Activated CD4-positive, alpha-beta T cell treated with anti-CD3 and anti-CD28 coated beads for 4 hours (primary cell): ENCODE measurements around the gene RNF186.
"Not testable (repeated sequence)": the region's sequence is repeated elsewhere in the genome, so short reads cannot be mapped to it uniquely, and the experiment has no call there.

Experiments
- DNase-seq, 2 donors: peaks; one replicate each; pipeline ENCODE4 v3.0.0-alpha.2; 2020

RNF186 gene

GRCh38 chr1:19824036-19824435 is 9.0 kb upstream of the RNF186 start:
- no peak for DNase-seq

DNA sequence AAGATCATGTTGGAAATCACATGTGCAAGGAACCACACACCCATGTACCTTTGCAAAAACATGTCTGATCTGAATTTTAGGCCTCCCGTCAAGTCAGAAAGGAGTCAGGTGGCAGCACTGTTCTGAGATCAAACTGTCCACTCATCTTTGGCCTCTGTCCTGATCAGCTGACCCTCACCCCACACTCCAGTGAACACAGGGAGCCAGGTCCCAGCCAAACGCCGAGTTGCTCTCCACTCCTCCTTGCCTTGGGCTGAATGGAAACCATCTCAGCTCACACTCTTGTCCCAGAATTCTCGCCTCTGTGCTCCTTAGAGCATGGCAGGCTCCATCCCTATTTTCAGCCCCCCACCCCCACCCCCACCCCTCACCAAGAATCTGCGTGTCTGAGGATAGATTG is 4.6 kb upstream of the RNF186 start:
- DNase-seq: no peak

GRCh38 chr1:19818324-19818723 is 3.2 kb upstream of the RNF186 start:
- no peak for DNase-seq

DNA sequence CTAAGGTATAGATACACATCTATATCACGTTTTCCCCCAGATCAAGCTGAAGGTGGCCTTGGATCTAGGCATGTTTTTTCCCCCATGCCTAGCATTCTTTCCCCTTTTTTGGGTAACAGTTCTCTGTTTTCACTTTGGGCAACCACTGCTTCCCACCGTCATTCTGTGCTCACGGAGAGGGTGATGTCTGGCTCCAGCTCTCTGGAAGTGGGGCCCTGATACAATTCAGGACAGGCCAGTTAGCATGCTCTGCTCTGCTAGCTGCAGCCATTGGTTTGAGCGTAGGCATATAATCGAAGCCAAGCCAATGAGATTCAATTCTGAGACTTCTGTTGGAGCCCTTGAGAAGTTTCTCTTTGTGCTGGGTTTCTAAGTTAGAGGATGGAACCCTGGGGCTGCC is 2.1 kb upstream of the RNF186 start:
- DNase-seq: no peak

GRCh38 chr1:19816737-19817086 is 1.6 kb upstream of the RNF186 start:
- not testable (repeated sequence) for DNase-seq

- DNase-seq: no peak
Observed at GRCh38 chr1:19815801-19816736, 986 bp upstream of the RNF186 start.

- no peak for DNase-seq
Observed at GRCh38 chr1:19814244-19814661, 830 bp downstream of the RNF186 start.

- DNase-seq: no peak
Observed at GRCh38 chr1:19813643-19813960, 1.5 kb downstream of the RNF186 start.

- no peak for DNase-seq
Observed at GRCh38 chr1:19812875-19813642, 2.0 kb downstream of the RNF186 start.

DNA sequence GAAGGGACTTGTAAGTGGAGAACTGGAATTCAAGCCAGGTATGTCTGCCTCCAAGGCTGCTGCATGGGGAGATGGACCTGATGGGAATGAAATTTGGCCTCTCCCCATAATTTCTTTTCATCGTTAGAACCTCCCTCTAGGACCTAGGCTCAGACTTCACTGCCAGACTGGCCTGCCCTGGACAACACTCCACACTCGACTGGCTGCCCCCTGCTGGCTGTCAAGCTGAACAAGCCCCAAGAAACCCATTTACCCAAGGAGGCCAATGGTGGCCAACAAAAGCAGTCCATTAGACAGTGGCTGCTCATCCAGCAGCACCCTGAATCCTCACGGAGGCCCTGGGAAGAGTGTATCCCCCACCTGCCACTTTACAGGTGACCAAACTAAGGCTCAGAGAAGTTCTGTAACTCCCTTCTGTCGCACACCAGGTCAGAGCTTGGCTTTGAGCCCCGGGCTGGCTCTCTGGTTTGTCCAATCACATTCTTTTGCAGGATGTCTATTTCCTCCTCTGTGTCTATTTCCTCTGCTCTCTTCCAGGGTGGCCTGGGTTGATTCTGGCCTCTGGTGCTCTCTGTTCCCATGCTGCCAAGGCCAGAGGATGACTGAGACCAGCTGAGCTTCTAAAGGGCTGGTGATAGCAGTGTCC is 3.8 kb downstream of the RNF186 start:
- DNase-seq: peak; percentile 46

DNA sequence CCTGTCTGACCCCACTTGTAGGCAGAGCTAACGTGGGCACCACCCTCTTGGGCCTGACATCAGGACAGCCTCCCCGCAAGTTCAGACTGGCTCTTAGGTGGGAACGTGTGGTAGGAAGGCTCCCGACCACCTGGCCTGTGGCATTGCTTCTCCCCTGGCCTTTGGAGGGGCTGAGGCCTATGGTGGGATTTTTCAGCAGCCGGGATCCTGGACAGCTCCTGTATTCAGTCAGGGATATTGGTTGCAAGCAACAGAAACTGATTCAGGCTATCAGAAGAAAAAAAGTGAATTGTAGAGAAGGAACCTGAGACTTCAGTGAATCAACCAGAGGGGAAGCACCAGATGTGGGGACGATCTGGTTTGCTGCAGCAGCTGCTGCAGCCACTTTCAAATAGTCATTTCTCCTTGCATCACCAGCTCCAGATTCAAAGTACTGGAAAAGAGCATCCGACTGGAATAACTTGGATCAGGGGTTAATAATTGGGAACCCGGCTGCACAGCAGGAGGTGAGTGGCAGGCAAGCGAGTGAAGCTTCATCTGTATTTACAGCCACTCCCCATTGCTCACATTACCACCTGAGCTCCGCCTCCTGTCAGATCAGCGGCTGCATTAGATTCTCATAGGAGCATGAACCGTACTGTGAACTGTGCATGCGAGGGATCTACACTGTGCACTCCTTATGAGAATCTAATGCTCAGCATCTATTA is 5.9 kb downstream of the RNF186 start:
- no peak for DNase-seq

DNA sequence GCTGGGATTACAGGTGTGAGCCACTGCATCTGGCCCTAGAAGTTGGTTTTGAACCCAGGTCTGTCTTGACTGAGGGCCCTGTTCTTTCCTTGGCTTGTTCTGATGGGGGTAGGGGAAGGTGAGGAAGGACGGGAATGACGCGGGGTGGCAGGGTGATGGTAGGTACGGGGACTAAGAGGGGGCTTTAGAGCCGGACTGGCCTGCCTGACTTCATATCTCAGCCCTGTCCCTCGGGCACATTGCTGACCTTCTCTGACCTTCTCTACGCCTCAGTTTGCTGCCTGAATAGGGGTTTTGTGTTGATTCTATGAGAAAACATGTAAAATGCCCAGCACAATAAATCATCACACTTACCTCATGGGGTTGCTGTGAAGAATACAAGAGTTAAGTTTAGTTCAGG is 6.7 kb downstream of the RNF186 start:
- DNase-seq: no peak

GRCh38 chr1:19804831-19805251 is 10.2 kb downstream of the RNF186 start:
- no peak for DNase-seq

- DNase-seq: no peak
Observed at GRCh38 chr1:19802269-19802668, 12.8 kb downstream of the RNF186 start.

DNA sequence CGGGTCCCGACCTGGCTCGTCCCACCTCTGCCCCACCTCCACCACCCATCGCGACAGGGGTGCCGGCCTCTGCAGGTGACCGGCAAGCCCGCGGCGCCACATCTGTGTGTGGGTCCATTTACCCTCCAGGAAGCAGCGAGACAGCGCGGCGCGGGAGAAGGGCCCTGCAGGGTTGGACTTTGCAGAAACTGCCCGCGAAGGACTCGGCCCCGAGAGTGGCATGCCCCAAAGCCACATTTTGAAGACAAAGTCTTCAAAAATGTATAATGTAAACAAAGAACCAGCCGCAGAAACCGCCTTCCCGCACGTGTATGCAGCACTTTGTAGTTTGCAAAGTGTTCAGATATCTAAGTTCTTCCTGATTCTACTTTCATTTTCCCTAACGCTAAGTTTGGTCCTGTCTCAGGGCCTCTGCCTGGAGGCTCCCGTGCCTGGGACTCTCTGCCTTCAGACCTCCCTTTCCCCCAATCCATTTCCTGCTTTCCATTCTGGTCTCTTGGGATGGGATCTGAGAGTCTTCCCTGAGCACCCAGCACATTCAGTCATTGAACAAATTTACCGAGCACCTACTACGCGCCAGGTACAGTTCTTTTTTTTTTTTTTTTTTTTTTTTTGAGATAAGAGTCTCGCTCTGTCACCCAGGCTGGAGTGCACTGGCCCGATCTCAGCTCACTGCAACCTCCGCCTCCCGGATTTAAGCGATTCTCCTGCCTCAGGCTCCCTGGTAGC is 14.8 kb downstream of the RNF186 start:
- peak; percentile 30 to 41 for DNase-seq

DNA sequence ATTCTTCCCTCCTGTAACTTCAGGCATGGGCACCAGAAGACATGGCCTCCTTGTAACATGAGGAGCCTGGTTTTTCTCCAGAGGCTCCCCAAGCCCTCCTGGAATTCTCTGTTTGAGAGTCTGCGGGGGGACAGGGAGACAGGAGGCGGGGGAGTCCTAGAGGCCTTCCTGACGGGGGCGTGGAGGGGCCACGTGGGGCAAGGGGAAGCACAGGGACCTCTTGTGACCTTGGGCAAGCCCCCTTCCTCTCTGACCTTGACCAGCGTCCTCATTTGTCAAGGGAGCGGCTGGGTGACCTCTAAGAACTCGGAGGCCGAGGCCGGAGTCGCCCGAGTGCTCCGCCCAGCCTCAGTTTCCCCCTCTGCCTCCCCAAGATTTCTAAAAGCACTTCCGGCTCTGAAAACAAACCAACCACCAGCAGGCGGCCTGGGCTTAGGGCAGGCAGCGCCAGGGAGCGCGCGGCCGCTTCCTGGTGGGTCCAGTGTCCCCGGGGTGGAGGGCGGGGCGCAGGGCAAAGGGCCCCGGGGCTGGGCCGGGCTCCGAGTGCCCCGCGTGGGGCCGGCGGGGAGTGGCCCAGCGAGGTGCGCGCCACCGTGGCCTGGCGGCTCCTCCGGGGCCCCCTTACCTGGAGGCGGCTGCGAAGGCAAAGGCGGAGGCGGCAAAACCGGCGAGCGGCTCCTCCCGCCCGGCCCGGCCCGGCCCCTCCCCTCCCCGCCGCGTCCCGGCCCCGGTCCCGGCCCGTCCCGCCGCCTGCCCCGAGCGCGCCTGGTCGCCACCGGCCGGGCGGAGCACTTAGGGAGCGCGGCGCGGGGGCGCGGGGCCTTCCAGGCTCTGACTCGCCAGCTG is 15.6 kb downstream of the RNF186 start, which contains the start of gene TMCO4:
Gene TMCO4 (minus strand): TSS at position 687 of the 846 bp plus-strand sequence. CDS start 19,158 bp downstream, outside the sequence.
- DNase-seq: peak; percentile 38 to 49

GRCh38 chr1:19798486-19799229 is 16.4 kb downstream of the RNF186 start:
- no peak for DNase-seq

GRCh38 chr1:19797827-19798226 is 17.3 kb downstream of the RNF186 start:
- DNase-seq: no peak

GRCh38 chr1:19794583-19794982 is 20.5 kb downstream of the RNF186 start:
- DNase-seq: no peak

- DNase-seq: no peak
Observed at GRCh38 chr1:19793360-19794046, 21.6 kb downstream of the RNF186 start.
